ENCODE data around the gene IKZF2.

DNA sequence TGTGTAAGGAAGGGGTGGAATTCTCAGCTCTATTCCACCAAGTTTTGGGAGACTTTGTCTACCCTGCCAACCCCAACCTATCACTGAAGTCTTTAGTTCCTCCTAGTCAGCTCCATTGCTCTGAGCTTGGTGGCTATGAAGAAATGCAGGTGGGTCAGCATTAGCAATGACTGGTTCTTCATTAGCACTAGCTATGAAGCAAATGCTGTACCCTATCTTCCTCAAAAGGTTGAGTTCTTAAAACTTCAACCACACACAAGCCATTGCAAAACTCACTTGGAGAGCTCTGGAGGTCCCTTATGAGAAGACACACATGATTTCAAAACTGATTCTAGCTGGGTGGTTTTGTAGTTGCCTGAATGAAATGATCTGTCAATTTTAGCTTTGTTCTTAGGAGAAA, 193.8 kb downstream of the IKZF2 start:
- TF ChIP-seq, protein P1, sequence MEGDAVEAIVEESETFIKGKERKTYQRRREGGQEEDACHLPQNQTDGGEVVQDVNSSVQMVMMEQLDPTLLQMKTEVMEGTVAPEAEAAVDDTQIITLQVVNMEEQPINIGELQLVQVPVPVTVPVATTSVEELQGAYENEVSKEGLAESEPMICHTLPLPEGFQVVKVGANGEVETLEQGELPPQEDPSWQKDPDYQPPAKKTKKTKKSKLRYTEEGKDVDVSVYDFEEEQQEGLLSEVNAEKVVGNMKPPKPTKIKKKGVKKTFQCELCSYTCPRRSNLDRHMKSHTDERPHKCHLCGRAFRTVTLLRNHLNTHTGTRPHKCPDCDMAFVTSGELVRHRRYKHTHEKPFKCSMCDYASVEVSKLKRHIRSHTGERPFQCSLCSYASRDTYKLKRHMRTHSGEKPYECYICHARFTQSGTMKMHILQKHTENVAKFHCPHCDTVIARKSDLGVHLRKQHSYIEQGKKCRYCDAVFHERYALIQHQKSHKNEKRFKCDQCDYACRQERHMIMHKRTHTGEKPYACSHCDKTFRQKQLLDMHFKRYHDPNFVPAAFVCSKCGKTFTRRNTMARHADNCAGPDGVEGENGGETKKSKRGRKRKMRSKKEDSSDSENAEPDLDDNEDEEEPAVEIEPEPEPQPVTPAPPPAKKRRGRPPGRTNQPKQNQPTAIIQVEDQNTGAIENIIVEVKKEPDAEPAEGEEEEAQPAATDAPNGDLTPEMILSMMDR (IDR thresholded peaks at IDR 0.05; ENCODE audit: low read depth, low read length, missing input control) = no peak
- TF ChIP-seq YY1 (IDR thresholded peaks at IDR 0.05) = no peak
- TF ChIP-seq, protein P2, sequence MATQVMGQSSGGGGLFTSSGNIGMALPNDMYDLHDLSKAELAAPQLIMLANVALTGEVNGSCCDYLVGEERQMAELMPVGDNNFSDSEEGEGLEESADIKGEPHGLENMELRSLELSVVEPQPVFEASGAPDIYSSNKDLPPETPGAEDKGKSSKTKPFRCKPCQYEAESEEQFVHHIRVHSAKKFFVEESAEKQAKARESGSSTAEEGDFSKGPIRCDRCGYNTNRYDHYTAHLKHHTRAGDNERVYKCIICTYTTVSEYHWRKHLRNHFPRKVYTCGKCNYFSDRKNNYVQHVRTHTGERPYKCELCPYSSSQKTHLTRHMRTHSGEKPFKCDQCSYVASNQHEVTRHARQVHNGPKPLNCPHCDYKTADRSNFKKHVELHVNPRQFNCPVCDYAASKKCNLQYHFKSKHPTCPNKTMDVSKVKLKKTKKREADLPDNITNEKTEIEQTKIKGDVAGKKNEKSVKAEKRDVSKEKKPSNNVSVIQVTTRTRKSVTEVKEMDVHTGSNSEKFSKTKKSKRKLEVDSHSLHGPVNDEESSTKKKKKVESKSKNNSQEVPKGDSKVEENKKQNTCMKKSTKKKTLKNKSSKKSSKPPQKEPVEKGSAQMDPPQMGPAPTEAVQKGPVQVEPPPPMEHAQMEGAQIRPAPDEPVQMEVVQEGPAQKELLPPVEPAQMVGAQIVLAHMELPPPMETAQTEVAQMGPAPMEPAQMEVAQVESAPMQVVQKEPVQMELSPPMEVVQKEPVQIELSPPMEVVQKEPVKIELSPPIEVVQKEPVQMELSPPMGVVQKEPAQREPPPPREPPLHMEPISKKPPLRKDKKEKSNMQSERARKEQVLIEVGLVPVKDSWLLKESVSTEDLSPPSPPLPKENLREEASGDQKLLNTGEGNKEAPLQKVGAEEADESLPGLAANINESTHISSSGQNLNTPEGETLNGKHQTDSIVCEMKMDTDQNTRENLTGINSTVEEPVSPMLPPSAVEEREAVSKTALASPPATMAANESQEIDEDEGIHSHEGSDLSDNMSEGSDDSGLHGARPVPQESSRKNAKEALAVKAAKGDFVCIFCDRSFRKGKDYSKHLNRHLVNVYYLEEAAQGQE (IDR thresholded peaks at IDR 0.05) = no peak
- no peak for TF ChIP-seq TAF1 (conservative IDR thresholded peaks at IDR 0.05)
- no peak for TF ChIP-seq RAD21 (IDR thresholded peaks at IDR 0.05)
- TF ChIP-seq FOXA2 (IDR thresholded peaks at IDR 0.05) = no peak
- TF ChIP-seq, protein P3, sequence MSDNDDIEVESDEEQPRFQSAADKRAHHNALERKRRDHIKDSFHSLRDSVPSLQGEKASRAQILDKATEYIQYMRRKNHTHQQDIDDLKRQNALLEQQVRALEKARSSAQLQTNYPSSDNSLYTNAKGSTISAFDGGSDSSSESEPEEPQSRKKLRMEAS (IDR thresholded peaks at IDR 0.05) = no peak
